Lung (tissue), 12 donors: Measurements from ENCODE around the gene APBB3. TPM values are rescaled to one million over a fixed set of nuclear protein-coding genes. Genes with fewer than 3 reads are reported as not detected.

ENCODE experiments used
- ATAC-seq: fragments of 200-7000 bp; cut with Tn5 transposase; one replicate; pipeline ENCODE4 v1.9.1; 2020; ENCODE audit warnings: moderate number of reproducible peaks; ENCODE audit not compliant: insufficient read depth, low FRiP score
- DNase-seq, 3 donors: peaks; one replicate each; pipeline ENCODE4 v3.0.0-alpha.2; 2013 to 2017
- H3K27ac ChIP-seq, 2 donors: one replicate each; pipeline ENCODE4 v1.5.1; 2013; ENCODE audit warnings: mild to moderate bottlenecking in 2 of 2, moderate library complexity in 2 of 2, control low read depth in 1 of 2, inconsistent platforms in 1 of 2, low read depth in 1 of 2, low read length in 1 of 2
- H3K27me3 ChIP-seq, 3 donors: one replicate each; pipeline ENCODE4 v1.5.1; 2013; ENCODE audit warnings: low read length in 2 of 3; ENCODE audit not compliant: control insufficient read depth in 3 of 3, insufficient read depth in 3 of 3
- H3K36me3 ChIP-seq, 4 donors: one replicate each; pipeline ENCODE4 v1.5.1; 2013; ENCODE audit warnings: low read length in 4 of 4, mild to moderate bottlenecking in 1 of 4, moderate library complexity in 1 of 4; ENCODE audit not compliant: control insufficient read depth in 4 of 4, insufficient read depth in 4 of 4
- H3K4me1 ChIP-seq, 5 donors: one replicate each; pipeline ENCODE4 v1.5.1; 2013; ENCODE audit warnings: low read length in 5 of 5, mild to moderate bottlenecking in 2 of 5, moderate library complexity in 1 of 5; ENCODE audit not compliant: control insufficient read depth in 5 of 5, insufficient read depth in 5 of 5
- H3K4me3 ChIP-seq: one replicate; pipeline ENCODE4 v1.5.1; 2013; ENCODE audit warnings: mild to moderate bottlenecking, control low read depth, moderate library complexity
- H3K9ac ChIP-seq, 2 donors: one replicate each; pipeline ENCODE4 v1.5.1; 2013; ENCODE audit warnings: low read length in 2 of 2, control low read depth in 1 of 2; ENCODE audit not compliant: insufficient read depth in 1 of 2
- H3K9me3 ChIP-seq, 4 donors: one replicate each; pipeline ENCODE4 v1.5.1; 2013; ENCODE audit warnings: low read length in 3 of 4, mild to moderate bottlenecking in 1 of 4, moderate library complexity in 1 of 4; ENCODE audit not compliant: control insufficient read depth in 4 of 4, insufficient read depth in 3 of 4
- CTCF ChIP-seq: IDR thresholded peaks from 2 replicates; pipeline ENCODE4 v1.5.1; 2012; ENCODE audit warnings: mild to moderate bottlenecking; ENCODE audit errors: control extremely low read depth, extremely low read depth
- WGBS, 2 donors: extraction: QIAGEN DNeasy Blood & Tissue Kit; methylation state at CpG; one replicate each; pipeline ENCODE4 v1.1.7; 2013; 5-methylcytosine and 5-hydroxymethylcytosine counted together
- polyA plus RNA-seq, 2 donors: library from polyadenylated mRNA; stranded (reverse); fragments of 200-250 nt; gene quantifications; one replicate each; pipeline ENCODE4 v1.2.1, GENCODE V29; 2013
- total RNA-seq, 2 donors: library from RNA; depleted of rRNA in 1 of 2; stranded (reverse); fragments of >200 nt in 1 of 2; gene quantifications; one replicate each; pipeline ENCODE4 v1.2.1, GENCODE V29; 2014 to 2021
- donor health status: control.
- donor health status: control.
- donor health status: Bipolar disorder and iron deficiency.
- donor health status: healthy.
- donor health status: DM: yes; HTN: yes; CAD: no.

The APBB3 gene
- total and polyA plus RNA-seq, 4 donors: 24.7 to 36.1 (median 28.6) TPM

- H3K9ac ChIP-seq: no peak overlapping the region
- H3K4me1 ChIP-seq: peaks cover 11 to 32% (median 24%) of the 10 kb centered on the region in 5 donors
- TF ChIP-seq CTCF: no peak
- peak overlapping the region; percentile 95 to 97 for H3K27ac ChIP-seq
- no peaks in the 10 kb centered on the region for H3K9me3 ChIP-seq
- H3K27me3 ChIP-seq: no peaks in the 10 kb centered on the region
- no peak for ATAC-seq
- no peak for DNase-seq
- H3K36me3 ChIP-seq: peaks cover 5 to 33% (median 17%) of the 10 kb centered on the region in 4 donors
- H3K4me3 ChIP-seq: no peak overlapping the region
- WGBS, 2 donors: 87 to 91% methylated on average over 7 of the region's 7 CpGs
Measured at GRCh38 chr5:140548791-140549190, 15.6 kb downstream of the APBB3 start.

GRCh38 chr5:140548300-140548688 is 16.1 kb downstream of the APBB3 start:
- H3K4me3 ChIP-seq: no peak overlapping the region
- peak overlapping the region; percentile 39 to 46 for H3K9ac ChIP-seq
- peak overlapping the region; percentile 95 to 97 for H3K27ac ChIP-seq
- no peaks in the 10 kb centered on the region for H3K9me3 ChIP-seq
- H3K36me3 ChIP-seq: peaks cover 7 to 33% (median 18%) of the 10 kb centered on the region in 4 donors
- no peak for ATAC-seq
- no peaks in the 10 kb centered on the region for H3K27me3 ChIP-seq
- 0 to 7% methylated on average over 5 of the region's 5 CpGs for WGBS, 2 donors
- TF ChIP-seq CTCF: no peak
- peaks cover 11 to 32% (median 24%) of the 10 kb centered on the region in 5 donors for H3K4me1 ChIP-seq
- DNase-seq: no peak

GRCh38 chr5:140547508-140548299 is 16.7 kb downstream of the APBB3 start, which contains the start of gene EIF4EBP3:
Gene EIF4EBP3, plus strand, starts transcription at chr5:140547662. Its CDS starts 76 bp downstream, at chr5:140547738.
- Histone ChIP-seq H3K9me3 (no peaks in the 10 kb centered on the region), H3K27me3 (no peaks in the 10 kb centered on the region), H3K9ac (peak within 1 kb of the TSS; percentile 39 to 46), H3K4me3 (peak within 1 kb of the TSS; percentile 44), H3K4me1 (peaks cover 11 to 32% (median 24%) of the 10 kb centered on the region in 5 donors), H3K27ac (peak within 1 kb of the TSS; percentile 95 to 97), H3K36me3 (peaks cover 10 to 33% (median 21%) of the 10 kb centered on the region in 4 donors)
- peak; percentile 94 for ATAC-seq
- DNase-seq: peak; percentile 97 to 99 (median 98)
- 0 to 1% methylated on average over 52 of the region's 52 CpGs for WGBS, 2 donors
- peak; percentile 39 for TF ChIP-seq CTCF
